ENCODE results near the gene AFF3. TPM values are rescaled to one million over a fixed set of nuclear protein-coding genes. Genes with fewer than 3 reads are reported as not detected.
"Not testable (repeated sequence)": the region's sequence is repeated elsewhere in the genome, so short reads cannot be mapped to it uniquely, and the experiment has no call there.

Gene AFF3
- total and polyA plus RNA-seq, 4 donors, result 4.2 to 90.9 (median 14.6) TPM

GRCh38 chr2:99775585-99775984 is 366.8 kb downstream of the AFF3 start:
- WGBS, 2 donors, result 87% methylated on average over 4 of the region's 4 CpGs
- ATAC-seq (ENCODE audit: insufficient read depth, low FRiP score), result no peak
- Histone ChIP-seq H3K9me3 (ENCODE audit: control insufficient read depth in 4 of 4, insufficient read depth in 3 of 4, low read length in 3 of 4) (peaks cover 0 to 7% (median 2%) of the 10 kb centered on the region in 4 donors), H3K36me3 (ENCODE audit: control insufficient read depth in 4 of 4, insufficient read depth in 4 of 4, low read length in 4 of 4) (peaks cover 0 to 9% (median 0%) of the 10 kb centered on the region in 4 donors), H3K4me3 (no peak overlapping the region), H3K27me3 (ENCODE audit: control insufficient read depth in 3 of 3, insufficient read depth in 3 of 3, low read length in 2 of 3) (no peaks in the 10 kb centered on the region), H3K4me1 (ENCODE audit: control insufficient read depth in 5 of 5, insufficient read depth in 5 of 5, low read length in 5 of 5) (peaks cover 0 to 14% (median 0%) of the 10 kb centered on the region in 5 donors), H3K27ac (ENCODE audit: low read depth in 1 of 2, low read length in 1 of 2) (no peak overlapping the region), H3K9ac (ENCODE audit: insufficient read depth in 1 of 2, low read length in 2 of 2) (no peak overlapping the region)
- no peak for TF ChIP-seq CTCF (IDR thresholded peaks at IDR 0.05; ENCODE audit: control extremely low read depth, extremely low read depth)
- DNase-seq, result no peak

- H3K36me3 ChIP-seq (ENCODE audit: control insufficient read depth in 4 of 4, insufficient read depth in 4 of 4, low read length in 4 of 4); H3K9me3 ChIP-seq (ENCODE audit: control insufficient read depth in 4 of 4, insufficient read depth in 3 of 4, low read length in 3 of 4); DNase-seq; H3K9ac ChIP-seq (ENCODE audit: insufficient read depth in 1 of 2, low read length in 2 of 2); H3K27ac ChIP-seq (ENCODE audit: low read depth in 1 of 2, low read length in 1 of 2); H3K27me3 ChIP-seq (ENCODE audit: control insufficient read depth in 3 of 3, insufficient read depth in 3 of 3, low read length in 2 of 3); H3K4me3 ChIP-seq; ATAC-seq (ENCODE audit: insufficient read depth, low FRiP score): not testable (repeated sequence)
- 41 to 77% methylated on average over 1 of the region's 1 CpG for WGBS, 2 donors
- peaks cover 0 to 14% (median 0%) of the 10 kb centered on the region in 5 donors for H3K4me1 ChIP-seq (ENCODE audit: control insufficient read depth in 5 of 5, insufficient read depth in 5 of 5, low read length in 5 of 5)
Measured at GRCh38 chr2:99773642-99774041, 368.7 kb downstream of the AFF3 start.

GRCh38 chr2:99772591-99773331 is 369.6 kb downstream of the AFF3 start:
- H3K36me3 ChIP-seq (ENCODE audit: control insufficient read depth in 4 of 4, insufficient read depth in 4 of 4, low read length in 4 of 4), result peaks cover 0 to 2% (median 0%) of the 10 kb centered on the region in 4 donors
- DNase-seq (no peak), ATAC-seq (ENCODE audit: insufficient read depth, low FRiP score) (no peak)
- no peak overlapping the region for H3K9ac ChIP-seq (ENCODE audit: insufficient read depth in 1 of 2, low read length in 2 of 2)
- WGBS, 2 donors, result 27 to 54% methylated on average over 7 of the region's 7 CpGs
- no peak for TF ChIP-seq CTCF (IDR thresholded peaks at IDR 0.05; ENCODE audit: control extremely low read depth, extremely low read depth)
- H3K9me3 ChIP-seq (ENCODE audit: control insufficient read depth in 4 of 4, insufficient read depth in 3 of 4, low read length in 3 of 4), result peaks cover 0 to 2% (median 0%) of the 10 kb centered on the region in 4 donors
- H3K27ac ChIP-seq (ENCODE audit: low read depth in 1 of 2, low read length in 1 of 2), result no peak overlapping the region
- no peak overlapping the region for H3K4me3 ChIP-seq
- H3K4me1 ChIP-seq (ENCODE audit: control insufficient read depth in 5 of 5, insufficient read depth in 5 of 5, low read length in 5 of 5), result peaks cover 0 to 14% (median 0%) of the 10 kb centered on the region in 5 donors
- no peaks in the 10 kb centered on the region for H3K27me3 ChIP-seq (ENCODE audit: control insufficient read depth in 3 of 3, insufficient read depth in 3 of 3, low read length in 2 of 3)

- H3K27ac ChIP-seq (ENCODE audit: low read depth in 1 of 2, low read length in 1 of 2), result no peak overlapping the region
- no peak overlapping the region for H3K9ac ChIP-seq (ENCODE audit: insufficient read depth in 1 of 2, low read length in 2 of 2)
- no peak for TF ChIP-seq CTCF (IDR thresholded peaks at IDR 0.05; ENCODE audit: control extremely low read depth, extremely low read depth)
- peaks cover 0 to 2% (median 0%) of the 10 kb centered on the region in 4 donors for H3K9me3 ChIP-seq (ENCODE audit: control insufficient read depth in 4 of 4, insufficient read depth in 3 of 4, low read length in 3 of 4)
- no peak overlapping the region for H3K4me3 ChIP-seq
- peaks cover 0 to 14% (median 0%) of the 10 kb centered on the region in 5 donors for H3K4me1 ChIP-seq (ENCODE audit: control insufficient read depth in 5 of 5, insufficient read depth in 5 of 5, low read length in 5 of 5)
- DNase-seq (no peak), ATAC-seq (ENCODE audit: insufficient read depth, low FRiP score) (peak; percentile 58)
- 41 to 73% methylated on average over 13 of the region's 13 CpGs for WGBS, 2 donors
- no peaks in the 10 kb centered on the region for H3K27me3 ChIP-seq (ENCODE audit: control insufficient read depth in 3 of 3, insufficient read depth in 3 of 3, low read length in 2 of 3)
- H3K36me3 ChIP-seq (ENCODE audit: control insufficient read depth in 4 of 4, insufficient read depth in 4 of 4, low read length in 4 of 4), result no peaks in the 10 kb centered on the region
Measured at GRCh38 chr2:99771681-99772333, 370.6 kb downstream of the AFF3 start.

Data from lung (tissue), 12 donors.